ENCODE data around the gene ZFHX2.

The ZFHX2 gene

DNA sequence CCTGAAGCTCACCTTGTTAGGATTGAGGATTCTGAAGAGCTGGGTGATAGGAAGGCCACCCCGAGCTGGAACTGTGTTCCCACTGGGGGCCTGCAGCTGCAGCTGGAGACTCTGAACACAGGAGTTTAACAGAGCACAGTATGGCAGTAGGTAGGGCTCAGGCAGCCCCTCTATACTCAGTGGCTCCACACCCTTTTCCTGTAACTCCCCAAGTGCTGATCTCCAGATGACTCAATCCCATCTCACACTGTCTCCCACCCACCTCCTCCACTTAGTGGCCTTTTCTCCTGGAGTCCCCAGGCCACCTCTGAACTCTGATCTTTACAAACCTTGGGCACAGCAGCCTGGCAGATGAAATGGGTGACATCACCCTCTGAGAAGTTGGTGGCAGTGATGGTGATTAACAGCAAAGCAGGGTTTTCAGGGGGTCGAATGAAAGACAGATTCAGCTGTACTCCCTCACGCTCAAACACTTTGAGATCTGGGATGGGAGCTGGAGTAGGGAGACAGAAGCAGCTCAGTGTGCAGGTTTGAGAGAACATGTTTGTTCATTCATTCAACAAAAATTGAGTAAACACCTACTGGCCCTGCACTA lies 8.5 kb upstream of the ZFHX2 start:
- DNase-seq (ENCODE audit: low read depth, low spot score) = no peak

DNA sequence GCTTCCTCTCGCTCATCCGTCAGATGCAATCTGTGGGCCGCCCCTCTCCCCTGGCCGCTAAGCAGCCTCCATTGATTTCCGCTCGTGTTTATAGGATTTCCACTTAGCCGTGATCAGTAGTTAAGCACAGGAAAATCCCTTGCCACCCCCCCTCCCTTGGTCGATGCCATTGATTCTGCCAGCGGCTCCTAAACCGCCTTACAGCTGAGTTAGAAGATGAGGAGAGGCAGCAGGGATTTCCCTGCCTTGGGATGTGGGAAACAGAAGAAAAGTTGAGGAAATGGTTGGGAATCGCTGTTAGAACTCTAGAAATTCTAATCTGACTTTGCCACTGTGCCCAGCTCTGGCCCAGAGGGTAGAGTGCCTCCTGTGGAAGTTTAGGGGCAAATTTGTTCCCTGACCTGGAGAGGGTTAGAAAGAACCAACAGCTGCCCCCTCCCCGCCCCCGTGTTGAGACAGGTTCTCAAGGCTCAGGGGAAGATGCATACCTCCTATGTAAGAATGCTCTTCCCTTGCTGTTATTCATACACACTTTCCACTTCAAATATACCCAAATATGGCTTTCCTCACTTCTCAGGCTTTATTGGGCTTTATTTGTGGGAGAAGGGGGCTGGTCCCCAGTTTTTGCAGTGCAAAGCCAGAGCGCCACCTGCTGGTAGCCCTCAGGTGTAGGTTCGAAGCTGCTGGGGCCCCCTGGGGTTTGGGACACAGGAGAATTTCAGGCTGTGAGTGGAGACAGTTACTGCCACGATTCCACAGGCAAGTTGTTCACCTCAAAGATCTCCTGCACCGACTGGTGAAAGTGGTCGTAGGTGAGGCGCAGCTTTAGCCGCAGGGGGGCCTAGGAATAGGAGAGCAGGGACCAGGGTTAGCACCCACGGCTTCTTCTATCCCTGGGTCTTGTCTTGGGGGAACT lies 7.7 kb upstream of the ZFHX2 start:
- DNase-seq (ENCODE audit: low read depth, low spot score) = no peak

DNA sequence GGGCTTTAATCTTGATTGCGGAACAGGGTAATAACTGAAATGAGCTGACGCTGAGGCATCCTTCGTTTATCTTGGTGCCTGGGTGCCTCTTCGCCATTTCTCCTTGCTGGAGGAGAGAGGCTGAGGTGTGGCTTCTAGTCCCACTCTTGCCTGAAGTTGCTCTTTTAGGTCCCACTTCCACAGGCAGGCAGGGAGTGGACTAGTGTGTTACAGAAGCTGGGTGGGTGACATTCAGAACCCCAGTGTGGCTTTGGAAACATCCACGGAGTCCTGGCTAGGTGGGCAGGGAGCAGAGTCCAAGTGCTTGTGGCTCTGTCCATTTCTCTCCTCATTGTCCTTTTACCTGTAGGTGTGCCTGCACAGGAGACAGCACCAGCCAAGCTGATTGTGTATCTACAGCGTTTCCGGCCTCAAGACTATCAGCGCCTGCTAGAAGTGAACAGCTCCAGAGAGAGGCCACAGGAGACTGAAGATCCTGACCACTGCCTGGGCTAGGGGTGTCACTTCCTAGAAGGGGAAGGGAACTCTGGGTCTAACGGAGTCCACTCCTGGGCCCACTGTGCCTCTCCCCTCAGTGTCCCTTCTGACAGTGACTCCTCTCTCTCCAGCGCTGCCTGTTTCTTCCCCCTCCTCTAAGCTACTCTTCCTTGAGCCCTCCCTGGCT lies 6.9 kb upstream of the ZFHX2 start:
- DNase-seq (ENCODE audit: low read depth, low spot score) = no peak

DNA sequence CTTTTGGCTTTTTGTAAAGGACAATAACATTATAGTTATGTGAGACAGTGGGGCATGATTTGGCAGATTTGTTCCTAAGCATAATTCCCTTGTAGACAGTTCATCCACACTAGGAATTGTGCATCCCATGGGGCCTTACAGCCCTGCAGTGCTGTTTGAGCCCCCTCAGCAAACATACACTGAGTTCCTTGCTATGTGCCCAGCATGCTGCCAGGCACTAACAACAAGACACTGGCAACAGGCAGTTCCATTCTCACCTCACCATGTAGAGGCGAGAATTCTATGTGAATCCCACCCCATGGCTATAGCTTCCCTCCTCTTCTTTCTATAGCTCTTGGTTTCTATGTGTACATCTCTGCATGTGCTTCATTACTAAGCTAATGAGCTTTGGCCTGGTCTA lies 6.4 kb upstream of the ZFHX2 start:
- no peak for DNase-seq (ENCODE audit: low read depth, low spot score)

DNA sequence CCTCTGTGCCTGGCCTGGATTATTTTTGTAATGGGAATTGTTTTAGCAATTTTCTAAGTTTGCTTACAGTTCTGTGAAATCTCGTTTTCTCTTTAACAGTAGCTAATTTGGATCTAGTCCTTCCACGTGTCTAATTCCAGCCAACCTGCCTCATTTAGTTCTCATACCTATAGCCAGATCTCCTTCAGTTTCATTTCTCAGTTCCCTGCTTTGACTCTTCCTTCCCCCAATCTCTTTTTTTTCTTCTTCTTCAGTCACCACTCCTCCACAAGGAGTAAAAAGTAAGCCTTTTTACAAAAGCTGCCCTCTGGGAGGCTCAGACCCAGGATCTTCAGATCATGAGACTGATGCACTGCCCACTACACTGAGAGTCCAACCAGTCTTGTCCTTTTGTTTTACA lies 6.0 kb upstream of the ZFHX2 start:
- DNase-seq (ENCODE audit: low read depth, low spot score) = no peak

DNA sequence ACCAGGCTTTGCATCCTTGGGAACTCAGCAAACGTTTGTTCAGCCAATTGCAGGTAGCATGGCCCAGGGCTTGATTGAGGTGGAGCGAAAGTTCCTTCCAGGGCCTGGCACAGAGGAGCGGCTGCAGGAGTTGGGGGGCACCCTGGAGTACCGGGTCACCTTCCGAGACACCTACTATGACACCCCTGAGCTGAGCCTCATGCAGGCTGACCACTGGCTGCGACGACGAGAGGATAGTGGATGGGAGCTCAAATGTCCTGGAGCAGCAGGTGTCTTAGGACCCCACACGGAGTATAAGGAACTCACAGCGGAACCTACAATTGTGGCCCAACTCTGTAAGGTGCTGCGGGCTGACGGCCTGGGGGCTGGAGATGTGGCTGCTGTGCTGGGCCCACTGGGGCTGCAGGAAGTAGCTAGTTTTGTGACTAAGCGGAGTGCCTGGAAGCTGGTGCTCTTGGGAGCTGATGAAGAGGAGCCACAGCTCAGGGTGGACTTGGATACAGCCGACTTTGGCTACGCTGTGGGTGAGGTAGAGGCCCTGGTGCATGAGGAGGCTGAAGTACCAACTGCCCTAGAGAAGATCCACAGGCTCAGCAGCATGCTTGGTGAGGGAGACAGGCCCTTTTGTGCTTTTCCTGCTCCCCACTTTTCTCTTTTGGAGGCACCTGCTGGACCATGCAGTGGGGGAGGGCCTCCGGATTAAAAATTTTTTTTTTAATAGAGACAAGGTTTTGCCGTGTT lies 5.3 kb upstream of the ZFHX2 start:
- DNase-seq (ENCODE audit: low read depth, low spot score) = no peak

DNA sequence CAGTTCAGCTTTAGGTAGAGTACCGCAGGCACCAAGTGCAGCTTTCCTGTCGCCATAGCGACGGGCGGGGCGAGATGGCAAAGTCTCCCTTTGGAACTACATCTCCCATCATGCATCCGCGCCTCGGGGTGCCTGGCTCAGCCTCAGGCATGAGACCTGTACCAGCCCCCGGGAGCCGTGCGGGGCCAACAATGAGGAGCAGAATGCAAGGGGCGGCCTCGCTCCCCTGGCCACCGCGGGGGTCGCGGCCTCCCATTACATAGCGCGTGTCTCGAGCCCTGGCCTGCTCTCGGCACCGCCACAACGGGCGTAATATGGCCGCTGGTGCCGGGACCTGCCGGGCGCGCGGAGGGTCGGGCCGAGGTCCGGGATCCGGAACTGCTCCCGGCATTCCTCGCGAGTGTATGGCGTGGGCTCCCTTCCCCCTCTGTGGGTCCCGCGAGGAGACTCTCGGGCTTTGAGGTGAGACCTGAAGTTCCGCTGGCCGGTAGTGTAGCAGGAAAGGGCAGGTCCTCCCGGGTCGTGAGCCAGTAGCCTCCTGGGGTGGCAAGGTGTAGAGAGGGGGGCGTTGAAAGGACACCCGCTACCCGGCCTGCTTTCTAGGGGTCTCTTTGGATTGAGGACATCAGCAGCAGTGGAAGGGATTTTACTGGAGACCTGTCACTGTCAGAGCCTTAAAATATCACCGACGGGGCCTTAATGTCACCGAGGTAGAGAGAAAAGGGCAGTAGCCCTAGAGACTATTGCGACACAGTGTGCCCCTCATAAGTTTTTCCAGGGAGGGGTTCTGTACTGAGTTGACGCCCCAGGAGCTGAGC lies 4.5 kb upstream of the ZFHX2 start, which contains the start of gene THTPA:
Gene THTPA, plus strand, starts transcription at position 390 of the 818 bp plus-strand sequence. CDS start 487 bp downstream, outside the sequence.
- no peak for DNase-seq (ENCODE audit: low read depth, low spot score)

DNA sequence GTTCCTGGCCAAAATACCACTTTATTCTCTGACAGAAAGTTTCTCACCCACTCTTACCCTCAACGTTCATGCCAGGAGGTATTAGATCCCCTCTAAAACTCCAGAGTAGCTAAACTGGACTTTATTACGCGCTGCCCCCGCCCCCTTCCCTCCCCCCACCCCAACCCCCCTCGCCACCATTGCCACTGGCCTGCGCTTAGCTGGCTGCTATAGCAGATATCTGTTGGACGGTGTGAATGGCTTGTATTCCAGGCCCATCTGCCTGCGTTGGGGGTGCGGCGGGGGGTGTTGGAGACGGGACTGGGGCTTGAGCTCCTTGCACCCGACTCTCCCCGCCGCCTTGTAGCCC lies 3.9 kb upstream of the ZFHX2 start:
- DNase-seq (ENCODE audit: low read depth, low spot score) = no peak

DNA sequence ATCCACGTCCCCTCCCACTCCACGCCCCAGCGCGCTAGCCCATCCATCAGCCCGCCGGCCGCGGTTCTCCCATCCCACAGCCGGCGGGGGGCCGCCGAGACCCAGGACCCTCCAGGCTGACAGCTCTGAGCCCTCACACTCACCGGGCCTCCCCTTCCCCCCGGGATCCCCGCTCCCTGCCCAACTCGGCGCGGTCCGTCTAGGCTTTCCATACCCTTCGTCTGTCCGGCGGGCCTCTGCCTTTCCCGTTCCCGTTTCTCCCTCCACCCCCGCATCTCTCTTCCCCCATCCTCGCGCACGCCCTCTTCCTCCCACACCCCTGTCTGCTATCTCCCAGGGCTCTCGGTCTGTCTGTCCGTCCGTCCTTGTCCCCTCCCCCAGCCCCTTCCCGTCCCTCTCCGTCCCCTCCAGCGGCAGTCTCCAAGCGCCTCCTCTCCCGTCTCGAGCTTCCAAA lies 726 bp downstream of the ZFHX2 start:
- no peak for DNase-seq (ENCODE audit: low read depth, low spot score)

DNA sequence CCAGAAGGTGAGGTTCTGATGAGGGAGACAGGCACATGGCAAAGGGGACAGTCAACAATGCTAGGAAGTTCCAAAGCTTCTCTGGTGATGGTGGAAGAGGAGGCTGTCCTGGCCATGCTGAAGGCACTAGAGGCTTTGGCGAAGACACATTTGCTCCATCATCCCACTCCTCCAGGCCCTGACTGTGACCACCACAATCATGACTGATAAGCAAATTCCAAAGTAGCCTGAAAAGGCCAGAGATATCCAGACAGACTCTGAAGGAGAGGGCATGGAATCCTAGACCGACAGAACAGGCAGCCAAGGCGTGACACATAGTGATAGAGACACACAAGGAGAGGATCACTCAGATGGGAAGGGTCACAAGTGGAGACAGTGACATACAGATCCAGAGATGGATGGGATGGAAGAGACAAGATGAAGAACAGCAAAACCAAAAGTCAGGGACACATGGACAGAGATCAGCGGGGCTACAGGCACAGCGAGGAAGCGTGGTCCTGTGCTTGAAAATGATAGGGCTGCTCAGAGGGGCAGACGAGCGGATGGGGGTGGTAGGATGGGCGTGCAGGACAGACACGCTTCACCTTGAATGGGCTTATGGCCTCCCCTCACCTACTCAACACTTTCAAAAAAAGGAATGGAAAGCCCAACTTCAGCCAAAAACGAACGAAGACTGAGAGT lies 1.3 kb downstream of the ZFHX2 start:
- no peak for DNase-seq (ENCODE audit: low read depth, low spot score)

DNA sequence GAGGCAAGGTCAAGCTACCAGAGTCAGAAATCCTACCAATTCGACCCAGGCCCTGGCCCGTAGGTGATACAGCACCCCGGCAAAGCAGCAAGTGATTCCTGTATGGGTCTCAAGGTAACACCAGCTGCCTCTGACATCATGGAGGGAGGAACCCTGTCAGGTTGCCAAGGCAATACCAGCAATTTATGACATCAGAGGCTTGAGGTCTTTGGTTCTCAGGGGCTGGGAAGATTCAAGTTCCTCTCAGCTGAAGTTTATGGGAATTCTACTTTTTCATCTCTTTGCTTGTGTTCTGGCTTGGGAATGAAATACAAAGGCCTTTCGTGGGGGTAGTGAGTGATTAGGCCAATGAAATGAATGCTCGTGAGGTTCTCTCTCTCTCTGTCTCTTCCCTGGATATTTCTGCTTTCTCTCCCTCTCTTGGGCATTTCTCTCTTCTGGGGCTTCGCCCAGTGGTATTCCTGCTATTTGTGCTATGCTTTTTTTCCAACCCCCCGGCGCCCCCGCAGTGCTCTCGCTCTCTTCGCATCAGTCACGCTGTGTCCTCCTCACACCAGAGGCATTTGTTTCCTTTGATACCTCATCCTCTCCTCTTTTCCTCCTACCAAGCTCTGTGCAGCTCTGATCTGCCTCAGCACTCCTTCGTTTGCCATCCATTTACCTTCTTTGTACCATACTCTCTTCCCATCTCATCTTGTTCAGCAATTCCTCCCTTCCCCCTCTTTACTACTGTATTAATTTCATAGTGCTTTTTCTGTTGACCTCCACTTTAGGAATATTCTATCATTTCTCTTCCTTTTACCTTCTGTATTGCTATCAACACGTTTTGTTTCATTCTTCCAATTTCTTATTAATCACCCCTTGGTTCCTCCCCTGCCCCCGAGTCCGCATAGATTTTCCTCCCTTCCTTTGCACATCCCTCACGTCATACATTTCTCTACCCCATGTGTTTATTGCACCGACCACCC lies 2.9 kb downstream of the ZFHX2 start:
- no peak for DNase-seq (ENCODE audit: low read depth, low spot score)

DNA sequence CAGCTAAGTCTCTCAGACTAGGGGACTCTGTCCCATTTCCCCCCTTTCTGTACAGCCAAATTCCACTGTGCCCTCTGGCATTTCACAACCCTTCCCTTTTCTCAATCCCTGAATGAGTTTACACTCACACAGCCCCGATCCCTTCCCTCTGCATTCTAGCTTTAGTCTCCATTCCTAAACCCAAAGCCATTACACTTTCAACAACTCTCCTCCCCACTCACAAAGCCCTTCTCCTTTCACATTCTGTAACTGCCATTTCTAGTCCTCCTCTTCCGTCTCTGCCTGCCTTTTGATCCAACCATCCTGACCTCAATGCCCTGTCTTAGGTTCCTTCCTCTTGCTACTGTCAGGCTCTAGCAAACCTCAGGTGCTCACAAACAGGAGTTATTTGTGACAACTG lies 3.6 kb downstream of the ZFHX2 start:
- DNase-seq (ENCODE audit: low read depth, low spot score) = no peak

DNA sequence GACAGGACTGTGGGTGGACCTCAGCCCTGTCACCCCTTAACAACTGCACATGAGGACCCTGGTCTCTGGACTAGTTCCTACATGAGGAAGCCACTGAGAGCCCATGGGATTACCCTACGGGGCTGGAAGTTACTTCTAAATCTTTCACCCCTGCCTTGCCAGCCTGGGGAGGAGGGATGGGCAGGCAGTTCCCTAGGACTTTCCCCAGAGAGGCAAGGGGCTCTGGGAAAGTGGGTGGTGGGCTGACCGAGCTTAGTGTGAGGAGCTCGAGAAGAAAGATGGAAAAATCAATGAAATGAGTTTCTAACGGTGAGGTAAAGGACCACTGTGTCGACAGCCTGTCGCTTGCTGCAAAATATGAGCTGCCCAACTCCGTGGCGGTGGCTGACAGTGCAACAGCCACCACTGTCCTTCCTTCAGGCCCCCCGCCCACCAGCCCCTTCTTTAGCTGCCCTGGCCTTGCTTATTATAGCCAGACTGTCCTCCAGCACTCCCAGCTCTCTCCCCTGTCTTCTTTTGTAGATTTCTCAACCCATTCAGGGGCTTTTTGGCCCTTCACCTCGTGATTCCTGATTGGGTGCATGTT lies 5.0 kb downstream of the ZFHX2 start:
- DNase-seq (ENCODE audit: low read depth, low spot score) = no peak

DNA sequence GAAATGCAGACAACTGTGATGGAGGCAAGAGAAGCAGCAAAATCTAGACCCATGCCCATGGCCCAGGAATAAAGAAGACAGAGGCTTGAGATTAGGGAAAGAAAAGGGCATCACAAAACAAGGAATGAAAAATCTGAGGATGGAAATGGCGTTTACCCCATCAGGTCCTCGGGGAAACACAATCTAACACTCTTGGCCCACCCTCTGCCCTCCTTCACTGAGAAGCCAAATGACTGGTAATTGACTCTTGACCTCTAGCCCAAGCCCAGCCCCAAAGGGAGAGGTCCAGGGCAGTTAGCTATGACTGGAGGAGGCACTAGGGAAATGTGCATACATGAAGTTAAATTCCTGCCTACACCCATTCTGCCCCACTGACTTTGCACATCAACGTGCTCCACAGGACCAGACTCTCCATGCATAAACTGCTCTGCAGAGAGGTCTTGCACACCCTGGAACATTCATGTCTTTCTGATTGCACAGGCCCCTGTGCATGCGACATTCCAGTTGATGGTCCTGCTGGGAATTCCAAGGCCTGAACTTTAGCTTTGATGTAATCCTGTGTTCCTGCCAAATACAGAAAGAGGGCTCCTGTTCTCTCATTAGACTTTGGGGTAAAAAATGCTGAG lies 5.7 kb downstream of the ZFHX2 start:
- no peak for DNase-seq (ENCODE audit: low read depth, low spot score)

DNA sequence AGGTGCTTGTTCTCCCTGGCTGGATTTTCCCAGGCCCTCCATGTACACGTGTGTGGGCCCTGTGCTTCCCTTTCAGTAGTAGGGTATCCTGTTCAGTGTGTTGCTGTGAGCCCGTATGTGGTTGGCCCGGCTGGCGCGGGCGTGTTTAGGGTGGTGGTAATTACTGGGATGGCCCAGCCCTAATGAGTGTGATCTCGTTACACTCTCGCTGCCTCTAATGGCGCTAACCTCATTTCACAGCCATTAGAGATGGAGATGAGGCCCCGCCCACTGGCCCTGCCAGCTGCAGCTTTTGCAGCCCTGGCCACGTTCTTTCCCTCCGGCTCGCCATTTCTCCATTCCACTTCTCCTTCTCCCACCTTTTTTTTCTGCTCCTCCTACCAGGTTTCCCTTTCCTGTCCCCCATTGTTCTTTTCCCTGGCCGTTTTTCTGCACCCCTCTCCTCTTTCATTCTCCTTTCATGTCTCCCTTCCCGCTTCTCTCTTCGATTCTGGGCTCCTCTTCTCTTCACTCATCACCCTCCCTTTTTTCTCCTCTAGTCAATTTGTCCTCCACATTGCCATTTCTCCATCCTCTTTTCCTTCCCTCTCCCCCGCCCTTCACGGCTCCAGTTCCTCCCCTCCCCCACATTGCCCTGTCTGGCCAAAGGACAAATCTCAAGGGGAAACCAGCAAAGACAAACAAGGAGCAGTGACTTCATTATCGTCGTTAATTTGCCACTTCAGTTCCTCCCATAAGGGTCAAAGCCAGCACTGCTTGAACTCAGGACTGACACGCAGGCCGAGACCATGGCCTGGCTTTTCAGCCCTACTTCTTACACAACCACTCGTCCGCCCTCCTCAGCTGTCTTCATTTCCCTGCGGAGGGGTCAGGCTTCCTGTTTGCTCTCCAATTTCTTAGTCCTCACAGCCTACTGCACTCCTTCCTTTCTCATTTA lies 6.8 kb downstream of the ZFHX2 start:
- DNase-seq (ENCODE audit: low read depth, low spot score) = no peak

DNA sequence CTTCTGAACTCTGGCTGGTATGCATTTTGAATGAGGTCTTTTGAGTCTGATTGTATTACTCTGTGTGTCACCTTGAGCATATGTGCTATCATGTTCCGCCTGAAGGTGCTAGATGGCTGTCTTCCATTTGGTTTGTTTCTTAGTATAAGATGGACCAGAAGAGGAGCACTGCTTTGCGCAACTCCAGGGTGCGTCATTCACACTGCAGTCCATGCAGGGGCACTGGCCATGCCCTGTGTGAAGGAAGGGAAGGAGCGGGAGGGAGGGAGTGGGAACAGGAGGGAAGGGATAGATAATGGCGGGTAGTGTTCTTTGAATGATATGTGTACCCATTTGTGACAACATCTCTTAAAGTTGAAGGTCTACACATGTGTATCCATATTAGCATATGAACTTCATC lies 8.2 kb downstream of the ZFHX2 start:
- no peak for DNase-seq (ENCODE audit: low read depth, low spot score)

DNA sequence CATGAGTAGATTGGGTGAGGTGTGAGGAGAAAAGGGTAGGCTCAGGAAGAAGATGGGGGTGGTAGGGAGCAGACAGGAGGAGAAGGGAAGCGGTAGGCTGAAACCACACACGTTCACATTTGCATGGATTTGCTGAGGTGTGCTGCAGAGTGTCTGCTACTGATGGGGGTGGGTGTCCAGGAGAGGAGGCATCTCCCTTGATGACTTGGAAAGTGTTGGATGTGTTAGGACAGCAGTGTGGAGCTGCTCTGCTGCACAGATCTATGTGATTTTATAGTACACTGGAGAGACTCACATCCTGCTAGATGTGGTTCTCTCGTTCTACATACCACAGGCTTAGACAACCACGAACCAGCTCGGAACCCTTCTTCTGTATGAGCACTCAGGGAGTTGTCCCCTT lies 9.3 kb downstream of the ZFHX2 start:
- DNase-seq (ENCODE audit: low read depth, low spot score) = no peak

DNA sequence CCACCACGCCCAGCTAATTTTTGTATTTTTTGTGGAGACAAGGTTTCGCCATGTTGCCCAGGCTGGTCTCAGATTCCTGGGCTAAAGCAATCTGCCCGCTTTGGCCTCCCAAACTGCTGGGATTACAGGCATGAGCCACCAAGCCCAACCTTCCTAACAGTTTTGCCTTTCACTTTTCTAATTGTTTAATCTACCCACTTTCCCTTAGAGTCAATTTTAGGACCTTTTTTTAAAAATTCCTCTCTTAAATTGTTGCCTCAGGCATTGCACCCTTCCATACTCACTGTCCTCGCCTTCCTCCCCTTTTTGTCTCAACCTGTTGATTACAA lies 11.5 kb downstream of the ZFHX2 start:
- no peak for DNase-seq (ENCODE audit: low read depth, low spot score)

Data from iPS DF 19.7 (cell line).